Lung (tissue), 12 donors: ENCODE results near the gene TSSK6. TPM values are rescaled to one million over a fixed set of nuclear protein-coding genes. Genes with fewer than 3 reads are reported as not detected.

Experiments
- ATAC-seq: fragments of 200-7000 bp; cut with Tn5 transposase; one replicate; pipeline ENCODE4 v1.9.1; 2020; ENCODE audit warnings: moderate number of reproducible peaks; ENCODE audit not compliant: insufficient read depth, low FRiP score
- DNase-seq, 3 donors: peaks; one replicate each; pipeline ENCODE4 v3.0.0-alpha.2; 2013 to 2017
- H3K27ac ChIP-seq, 2 donors: one replicate each; pipeline ENCODE4 v1.5.1; 2013; ENCODE audit warnings: mild to moderate bottlenecking in 2 of 2, moderate library complexity in 2 of 2, control low read depth in 1 of 2, inconsistent platforms in 1 of 2, low read depth in 1 of 2, low read length in 1 of 2
- H3K27me3 ChIP-seq, 3 donors: one replicate each; pipeline ENCODE4 v1.5.1; 2013; ENCODE audit warnings: low read length in 2 of 3; ENCODE audit not compliant: control insufficient read depth in 3 of 3, insufficient read depth in 3 of 3
- H3K36me3 ChIP-seq, 4 donors: one replicate each; pipeline ENCODE4 v1.5.1; 2013; ENCODE audit warnings: low read length in 4 of 4, mild to moderate bottlenecking in 1 of 4, moderate library complexity in 1 of 4; ENCODE audit not compliant: control insufficient read depth in 4 of 4, insufficient read depth in 4 of 4
- H3K4me1 ChIP-seq, 5 donors: one replicate each; pipeline ENCODE4 v1.5.1; 2013; ENCODE audit warnings: low read length in 5 of 5, mild to moderate bottlenecking in 2 of 5, moderate library complexity in 1 of 5; ENCODE audit not compliant: control insufficient read depth in 5 of 5, insufficient read depth in 5 of 5
- H3K4me3 ChIP-seq: one replicate; pipeline ENCODE4 v1.5.1; 2013; ENCODE audit warnings: mild to moderate bottlenecking, control low read depth, moderate library complexity
- H3K9ac ChIP-seq, 2 donors: one replicate each; pipeline ENCODE4 v1.5.1; 2013; ENCODE audit warnings: low read length in 2 of 2, control low read depth in 1 of 2; ENCODE audit not compliant: insufficient read depth in 1 of 2
- H3K9me3 ChIP-seq, 4 donors: one replicate each; pipeline ENCODE4 v1.5.1; 2013; ENCODE audit warnings: low read length in 3 of 4, mild to moderate bottlenecking in 1 of 4, moderate library complexity in 1 of 4; ENCODE audit not compliant: control insufficient read depth in 4 of 4, insufficient read depth in 3 of 4
- CTCF ChIP-seq: IDR thresholded peaks from 2 replicates; pipeline ENCODE4 v1.5.1; 2012; ENCODE audit warnings: mild to moderate bottlenecking; ENCODE audit errors: control extremely low read depth, extremely low read depth
- WGBS, 2 donors: extraction: QIAGEN DNeasy Blood & Tissue Kit; methylation state at CpG; one replicate each; pipeline ENCODE4 v1.1.7; 2013; 5-methylcytosine and 5-hydroxymethylcytosine counted together
- polyA plus RNA-seq, 2 donors: library from polyadenylated mRNA; stranded (reverse); fragments of 200-250 nt; gene quantifications; one replicate each; pipeline ENCODE4 v1.2.1, GENCODE V29; 2013
- total RNA-seq, 2 donors: library from RNA; depleted of rRNA in 1 of 2; stranded (reverse); fragments of >200 nt in 1 of 2; gene quantifications; one replicate each; pipeline ENCODE4 v1.2.1, GENCODE V29; 2014 to 2021
- donor health status: control.
- donor health status: control.
- donor health status: Bipolar disorder and iron deficiency.
- donor health status: healthy.
- donor health status: DM: yes; HTN: yes; CAD: no.

TSSK6 gene
- total and polyA plus RNA-seq, 4 donors = 0.89 to 3.1 (median 2.0) TPM

- no peak for ATAC-seq
These were observed 28.8 kb downstream of the TSSK6 start for GRCh38 chr19:19486343-19487076.

GRCh38 chr19:19485998-19486290, 29.4 kb downstream of the TSSK6 start:
- H3K27me3 ChIP-seq = no peaks in the 10 kb centered on the region
- no peak overlapping the region for H3K27ac ChIP-seq
- no peaks in the 10 kb centered on the region for H3K9me3 ChIP-seq
- TF ChIP-seq CTCF = no peak
- WGBS, 2 donors = 83 to 93% methylated on average over 5 of the region's 5 CpGs
- H3K4me1 ChIP-seq = peaks cover 16 to 60% (median 30%) of the 10 kb centered on the region in 5 donors
- no peak overlapping the region for H3K4me3 ChIP-seq
- no peak for ATAC-seq
- no peak overlapping the region for H3K9ac ChIP-seq
- DNase-seq = no peak
- peaks cover 0 to 10% (median under 1%) of the 10 kb centered on the region in 4 donors for H3K36me3 ChIP-seq

More at GRCh38 chr19:19486343-19487076, 28.8 kb downstream of the TSSK6 start:
- Histone ChIP-seq H3K4me1 (peaks cover 16 to 60% (median 30%) of the 10 kb centered on the region in 5 donors), H3K27ac (no peak overlapping the region), H3K9ac (no peak overlapping the region), H3K4me3 (no peak overlapping the region), H3K9me3 (no peaks in the 10 kb centered on the region), H3K36me3 (peaks cover 0 to 10% (median under 1%) of the 10 kb centered on the region in 4 donors), H3K27me3 (no peaks in the 10 kb centered on the region)
- 80 to 84% methylated on average over 15 of the region's 15 CpGs for WGBS, 2 donors
- TF ChIP-seq CTCF = no peak
- DNase-seq = no peak

- Histone ChIP-seq H3K9ac (no peak overlapping the region), H3K36me3 (peaks cover 0 to 12% (median 0%) of the 10 kb centered on the region in 4 donors), H3K4me1 (peaks cover 16 to 58% (median 30%) of the 10 kb centered on the region in 5 donors), H3K27me3 (no peaks in the 10 kb centered on the region), H3K27ac (no peak overlapping the region), H3K4me3 (no peak overlapping the region), H3K9me3 (no peaks in the 10 kb centered on the region)
- no peak for TF ChIP-seq CTCF
- DNase-seq = peak; percentile 74 to 79 (median 77)
- ATAC-seq = no peak
- WGBS, 2 donors = 62 to 80% methylated on average over 15 of the region's 15 CpGs
These were observed 30.0 kb downstream of the TSSK6 start for GRCh38 chr19:19485161-19485997.
